ENCODE measurements around the gene CALHM4. TPM values are rescaled to one million over a fixed set of nuclear protein-coding genes. Genes with fewer than 3 reads are reported as not detected.

The CALHM4 gene, protein sequence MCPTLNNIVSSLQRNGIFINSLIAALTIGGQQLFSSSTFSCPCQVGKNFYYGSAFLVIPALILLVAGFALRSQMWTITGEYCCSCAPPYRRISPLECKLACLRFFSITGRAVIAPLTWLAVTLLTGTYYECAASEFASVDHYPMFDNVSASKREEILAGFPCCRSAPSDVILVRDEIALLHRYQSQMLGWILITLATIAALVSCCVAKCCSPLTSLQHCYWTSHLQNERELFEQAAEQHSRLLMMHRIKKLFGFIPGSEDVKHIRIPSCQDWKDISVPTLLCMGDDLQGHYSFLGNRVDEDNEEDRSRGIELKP
- total RNA-seq (not detected), polyA plus RNA-seq (0.14 TPM)
- long read RNA-seq, donor 1 = 0 reads
- long read RNA-seq, donor 2 = 0 reads
- long read RNA-seq, donor 3 = 0 reads
- long read RNA-seq, donor 4 = 0 reads
- long read RNA-seq, donor 5 = 0 reads
- long read RNA-seq, donor 6 = 0 reads
- long read RNA-seq, donor 7 = 0 reads
- long read RNA-seq, donor 8 = 0 reads
- long read RNA-seq, donor 9 = 0 reads
- long read RNA-seq, donor 10 = 0 reads

DNA sequence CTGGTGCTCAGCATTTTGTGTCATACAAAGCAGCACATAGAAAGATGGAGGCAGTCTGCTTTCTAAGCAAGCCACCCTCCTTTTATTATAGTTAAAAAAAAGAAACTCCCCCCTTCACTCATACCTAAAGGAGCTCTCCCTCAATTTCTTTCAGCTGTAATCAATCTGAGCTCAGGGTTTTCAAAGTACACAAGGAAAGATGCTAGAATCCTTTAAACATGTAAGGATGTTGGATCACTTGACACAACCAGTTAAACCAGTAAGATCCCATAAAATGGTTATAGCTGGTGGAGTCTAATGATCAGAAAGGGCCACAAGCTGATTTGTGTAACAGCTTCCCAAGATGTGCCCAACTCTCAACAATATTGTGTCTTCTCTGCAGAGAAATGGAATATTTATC, at the start of gene CALHM4:
TSS of gene CALHM4 (plus strand) at position 301 of the 400 bp plus-strand sequence. CDS start at position 344, 43 bp downstream.
- Histone ChIP-seq H3K4me3 (ENCODE audit: low read length in 2 of 2) (no peak within 1 kb of the TSS), H3K27me3 (ENCODE audit: control insufficient read depth in 2 of 2, insufficient read depth in 1 of 2, low read length in 1 of 2) (no peaks in the 10 kb centered on the region), H3K4me1 (ENCODE audit: control insufficient read depth in 2 of 2, insufficient read depth in 2 of 2, low read length in 2 of 2) (no peaks in the 10 kb centered on the region), H3K27ac (ENCODE audit: low read depth in 1 of 2, low read length in 1 of 2) (no peak within 1 kb of the TSS), H3K36me3 (ENCODE audit: control insufficient read depth in 2 of 2, insufficient read depth in 2 of 2, low read length in 1 of 2) (no peaks in the 10 kb centered on the region), H3K9me3 (ENCODE audit: control insufficient read depth in 2 of 2, insufficient read depth in 1 of 2, low read length in 1 of 2) (no peaks in the 10 kb centered on the region)
- no peak for DNase-seq (ENCODE audit: low read depth in 6 of 9, low spot score in 9 of 9)

DNA sequence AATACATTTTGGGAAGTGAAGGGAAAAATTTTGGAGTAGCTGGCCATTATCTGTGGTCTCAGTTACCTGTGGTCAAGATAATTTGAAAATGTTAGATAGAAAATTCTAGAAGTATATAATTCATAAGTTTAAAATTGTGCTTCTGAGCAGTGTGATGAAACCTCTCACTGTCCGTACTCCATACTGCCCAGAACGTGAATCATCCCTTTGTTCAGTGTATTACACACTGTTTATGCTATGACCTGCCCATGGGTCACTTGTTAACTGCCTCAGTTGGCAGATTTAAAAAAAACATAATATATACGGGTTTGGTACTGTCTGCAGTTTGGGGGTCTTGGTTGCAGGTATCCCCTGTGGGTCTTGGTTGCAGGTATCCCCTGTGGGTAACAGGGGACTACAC, 46.2 kb upstream of the CALHM4 start:
- H3K4me1 ChIP-seq (ENCODE audit: control insufficient read depth in 2 of 2, insufficient read depth in 2 of 2, low read length in 2 of 2) = no peaks in the 10 kb centered on the region
- WGBS = 97% methylated on average over 3 of the region's 3 CpGs
- no peak overlapping the region for H3K4me3 ChIP-seq (ENCODE audit: low read length in 2 of 2)
- no peak for DNase-seq (ENCODE audit: low read depth in 6 of 9, low spot score in 9 of 9)
- H3K36me3 ChIP-seq (ENCODE audit: control insufficient read depth in 2 of 2, insufficient read depth in 2 of 2, low read length in 1 of 2) = no peaks in the 10 kb centered on the region
- H3K27me3 ChIP-seq (ENCODE audit: control insufficient read depth in 2 of 2, insufficient read depth in 1 of 2, low read length in 1 of 2) = no peaks in the 10 kb centered on the region
- no peaks in the 10 kb centered on the region for H3K9me3 ChIP-seq (ENCODE audit: control insufficient read depth in 2 of 2, insufficient read depth in 1 of 2, low read length in 1 of 2)
- H3K27ac ChIP-seq (ENCODE audit: low read depth in 1 of 2, low read length in 1 of 2) = no peak overlapping the region

DNA sequence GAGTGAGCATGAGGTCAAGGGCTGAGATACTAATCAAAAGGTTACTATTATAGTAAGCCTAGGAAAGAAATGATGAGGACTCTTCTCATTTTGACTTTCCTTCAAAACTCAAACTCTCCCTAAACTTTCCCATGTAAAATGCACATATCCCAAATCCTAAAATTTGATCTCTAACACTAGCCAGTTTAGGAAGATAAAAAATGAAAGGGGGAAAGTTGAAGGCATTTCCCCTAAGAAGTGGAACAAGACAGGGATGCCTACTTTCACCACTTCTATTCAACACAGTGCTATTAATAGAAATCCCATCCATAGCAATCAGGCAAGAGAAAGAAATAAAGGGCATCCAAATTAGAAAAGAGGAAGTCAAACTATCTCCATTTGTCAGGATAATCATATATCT, 45.0 kb upstream of the CALHM4 start:
- Histone ChIP-seq H3K4me1 (ENCODE audit: control insufficient read depth in 2 of 2, insufficient read depth in 2 of 2, low read length in 2 of 2) (no peaks in the 10 kb centered on the region), H3K9me3 (ENCODE audit: control insufficient read depth in 2 of 2, insufficient read depth in 1 of 2, low read length in 1 of 2) (no peaks in the 10 kb centered on the region), H3K27me3 (ENCODE audit: control insufficient read depth in 2 of 2, insufficient read depth in 1 of 2, low read length in 1 of 2) (no peaks in the 10 kb centered on the region), H3K27ac (ENCODE audit: low read depth in 1 of 2, low read length in 1 of 2) (no peak overlapping the region), H3K4me3 (ENCODE audit: low read length in 2 of 2) (no peak overlapping the region), H3K36me3 (ENCODE audit: control insufficient read depth in 2 of 2, insufficient read depth in 2 of 2, low read length in 1 of 2) (no peaks in the 10 kb centered on the region)
- no peak for DNase-seq (ENCODE audit: low read depth in 6 of 9, low spot score in 9 of 9)

DNA sequence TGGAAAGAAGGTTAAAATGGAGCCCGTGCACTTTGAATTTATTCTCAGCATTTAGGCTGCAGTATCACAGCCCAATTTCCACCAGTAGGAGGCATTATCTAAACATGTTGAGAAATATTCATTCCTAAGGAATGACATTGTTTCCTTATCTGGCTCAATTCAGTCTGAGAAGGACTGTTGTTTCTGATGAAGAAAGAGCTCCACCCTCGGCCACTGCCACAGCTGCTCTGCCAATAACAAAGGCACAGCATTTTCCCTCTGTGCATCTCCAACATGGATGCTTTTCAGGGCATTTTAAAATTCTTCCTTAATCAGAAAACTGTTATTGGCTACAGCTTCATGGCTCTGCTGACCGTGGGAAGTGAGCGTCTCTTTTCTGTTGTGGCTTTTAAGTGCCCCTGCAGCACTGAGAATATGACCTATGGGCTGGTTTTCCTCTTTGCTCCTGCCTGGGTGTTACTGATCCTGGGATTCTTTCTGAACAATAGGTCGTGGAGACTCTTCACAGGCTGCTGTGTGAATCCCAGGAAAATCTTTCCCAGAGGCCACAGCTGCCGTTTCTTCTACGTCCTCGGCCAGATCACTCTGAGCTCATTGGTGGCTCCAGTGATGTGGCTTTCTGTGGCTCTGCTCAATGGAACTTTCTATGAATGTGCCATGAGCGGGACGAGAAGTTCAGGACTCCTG, 42.0 kb upstream of the CALHM4 start, which contains the start of gene CALHM5:
TSS of gene CALHM5 (plus strand) at position 216 of the 687 bp plus-strand sequence. CDS start at position 274, 58 bp downstream.
- H3K27ac ChIP-seq (ENCODE audit: low read depth in 1 of 2, low read length in 1 of 2) = peak within 1 kb of the TSS; percentile 8 to 34
- no peak for DNase-seq (ENCODE audit: low read depth in 6 of 9, low spot score in 9 of 9)
- no peaks in the 10 kb centered on the region for H3K27me3 ChIP-seq (ENCODE audit: control insufficient read depth in 2 of 2, insufficient read depth in 1 of 2, low read length in 1 of 2)
- WGBS = 93% methylated on average over 10 of the region's 10 CpGs
- no peak within 1 kb of the TSS for H3K4me3 ChIP-seq (ENCODE audit: low read length in 2 of 2)
- H3K36me3 ChIP-seq (ENCODE audit: control insufficient read depth in 2 of 2, insufficient read depth in 2 of 2, low read length in 1 of 2) = no peaks in the 10 kb centered on the region
- H3K4me1 ChIP-seq (ENCODE audit: control insufficient read depth in 2 of 2, insufficient read depth in 2 of 2, low read length in 2 of 2) = no peaks in the 10 kb centered on the region
- H3K9me3 ChIP-seq (ENCODE audit: control insufficient read depth in 2 of 2, insufficient read depth in 1 of 2, low read length in 1 of 2) = no peaks in the 10 kb centered on the region

DNA sequence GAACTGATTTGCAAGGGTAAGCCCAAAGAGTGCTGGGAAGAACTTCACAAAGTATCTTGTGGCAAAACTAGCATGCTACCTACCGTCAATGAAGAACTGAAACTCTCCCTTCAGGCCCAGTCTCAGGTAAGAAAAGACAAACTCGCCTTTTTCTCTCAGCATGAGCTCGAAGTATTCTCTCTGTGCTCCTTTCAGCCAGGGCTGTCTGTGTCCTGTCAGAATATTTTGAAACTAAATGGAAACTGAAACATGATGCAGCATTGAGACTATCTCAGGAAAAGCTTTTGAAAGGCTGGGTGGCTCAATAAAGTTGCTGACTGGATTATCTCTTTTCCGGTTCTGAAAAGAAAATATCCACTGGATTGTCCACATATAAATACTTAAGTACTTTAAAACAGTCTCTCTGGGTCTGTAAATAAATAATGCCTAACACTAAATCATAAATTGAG, 41.4 kb upstream of the CALHM4 start:
- Histone ChIP-seq H3K9me3 (ENCODE audit: control insufficient read depth in 2 of 2, insufficient read depth in 1 of 2, low read length in 1 of 2) (no peaks in the 10 kb centered on the region), H3K36me3 (ENCODE audit: control insufficient read depth in 2 of 2, insufficient read depth in 2 of 2, low read length in 1 of 2) (no peaks in the 10 kb centered on the region), H3K4me1 (ENCODE audit: control insufficient read depth in 2 of 2, insufficient read depth in 2 of 2, low read length in 2 of 2) (no peaks in the 10 kb centered on the region), H3K4me3 (ENCODE audit: low read length in 2 of 2) (no peak overlapping the region), H3K27me3 (ENCODE audit: control insufficient read depth in 2 of 2, insufficient read depth in 1 of 2, low read length in 1 of 2) (no peaks in the 10 kb centered on the region), H3K27ac (ENCODE audit: low read depth in 1 of 2, low read length in 1 of 2) (peak overlapping the region; percentile 8 to 34)
- DNase-seq (ENCODE audit: low read depth in 6 of 9, low spot score in 9 of 9) = no peak
- 88% methylated on average over 4 of the region's 4 CpGs for WGBS

DNA sequence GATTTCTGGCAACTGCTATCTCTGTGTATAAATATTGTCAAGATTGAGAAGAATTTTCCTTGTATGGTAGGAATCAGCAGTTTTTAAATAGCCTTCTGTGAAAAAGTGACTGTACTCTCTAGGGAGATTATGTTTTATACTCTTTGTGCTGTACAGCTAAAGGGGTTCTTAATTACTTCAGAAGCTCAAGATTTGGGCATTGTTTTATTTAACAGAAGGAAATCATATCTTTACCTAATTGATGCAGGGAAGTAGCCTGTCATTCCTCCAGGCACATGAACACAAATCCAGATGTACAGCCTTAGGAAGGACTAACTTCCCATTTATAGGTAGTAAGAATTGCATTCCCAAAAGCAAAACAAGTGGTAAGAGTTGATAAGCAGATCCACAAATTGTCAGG, 40.8 kb upstream of the CALHM4 start:
- Histone ChIP-seq H3K9me3 (ENCODE audit: control insufficient read depth in 2 of 2, insufficient read depth in 1 of 2, low read length in 1 of 2) (no peaks in the 10 kb centered on the region), H3K27me3 (ENCODE audit: control insufficient read depth in 2 of 2, insufficient read depth in 1 of 2, low read length in 1 of 2) (no peaks in the 10 kb centered on the region), H3K4me3 (ENCODE audit: low read length in 2 of 2) (no peak overlapping the region), H3K4me1 (ENCODE audit: control insufficient read depth in 2 of 2, insufficient read depth in 2 of 2, low read length in 2 of 2) (no peaks in the 10 kb centered on the region), H3K27ac (ENCODE audit: low read depth in 1 of 2, low read length in 1 of 2) (no peak overlapping the region), H3K36me3 (ENCODE audit: control insufficient read depth in 2 of 2, insufficient read depth in 2 of 2, low read length in 1 of 2) (no peaks in the 10 kb centered on the region)
- no peak for DNase-seq (ENCODE audit: low read depth in 6 of 9, low spot score in 9 of 9)

DNA sequence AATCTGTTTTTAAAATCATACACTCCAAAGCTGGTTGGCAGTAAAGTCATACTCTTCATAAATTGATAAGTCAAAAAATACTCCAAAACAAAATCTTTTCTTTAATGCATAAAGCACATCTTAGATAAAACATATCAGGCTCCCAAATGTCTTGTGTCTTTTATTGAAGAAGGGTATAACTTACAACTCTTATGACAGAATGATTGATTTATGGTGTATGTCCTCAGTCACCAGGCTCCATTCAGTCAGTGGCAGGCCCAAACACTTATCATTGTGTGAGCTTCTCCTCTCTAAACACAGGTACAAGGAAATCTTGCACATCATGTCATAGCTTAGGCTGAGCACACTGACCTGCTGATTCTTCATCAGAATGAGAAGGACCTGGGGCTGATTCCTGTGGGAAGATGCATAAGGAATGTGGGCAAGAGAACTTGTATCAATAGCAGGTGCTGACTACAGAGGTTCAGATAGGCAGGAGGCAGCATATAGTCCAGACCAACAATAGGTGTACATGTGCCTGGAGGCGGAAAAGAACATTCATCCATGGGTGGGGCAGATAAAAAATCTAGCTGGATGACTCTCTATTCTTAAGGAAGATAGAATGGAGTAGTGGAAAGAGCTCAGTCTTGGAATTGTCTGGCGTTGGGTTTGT, 40.2 kb upstream of the CALHM4 start:
- Histone ChIP-seq H3K9me3 (ENCODE audit: control insufficient read depth in 2 of 2, insufficient read depth in 1 of 2, low read length in 1 of 2) (no peaks in the 10 kb centered on the region), H3K4me3 (ENCODE audit: low read length in 2 of 2) (no peak overlapping the region), H3K36me3 (ENCODE audit: control insufficient read depth in 2 of 2, insufficient read depth in 2 of 2, low read length in 1 of 2) (no peaks in the 10 kb centered on the region), H3K27ac (ENCODE audit: low read depth in 1 of 2, low read length in 1 of 2) (no peak overlapping the region), H3K4me1 (ENCODE audit: control insufficient read depth in 2 of 2, insufficient read depth in 2 of 2, low read length in 2 of 2) (no peaks in the 10 kb centered on the region), H3K27me3 (ENCODE audit: control insufficient read depth in 2 of 2, insufficient read depth in 1 of 2, low read length in 1 of 2) (no peaks in the 10 kb centered on the region)
- DNase-seq (ENCODE audit: low read depth in 6 of 9, low spot score in 9 of 9) = no peak
- WGBS = 95% methylated on average over 2 of the region's 2 CpGs

DNA sequence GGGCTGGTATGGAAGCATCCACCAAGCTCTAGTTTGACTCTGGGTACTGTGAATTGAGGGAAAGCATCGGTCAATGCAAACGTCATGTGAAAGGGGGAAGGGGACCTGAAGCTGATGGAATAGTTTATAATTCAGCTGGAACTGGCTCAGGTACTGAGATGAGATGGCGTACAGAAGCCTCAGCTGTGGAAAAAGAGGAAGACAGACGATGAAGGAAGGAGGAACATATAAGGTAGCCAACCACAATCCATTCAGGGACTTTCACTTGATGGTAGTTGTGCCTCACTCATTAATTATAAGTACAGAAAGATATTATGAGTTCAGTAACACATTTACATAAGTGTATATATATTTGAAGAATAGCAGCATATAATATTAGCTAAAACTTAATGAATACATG, 39.4 kb upstream of the CALHM4 start:
- Histone ChIP-seq H3K4me1 (ENCODE audit: control insufficient read depth in 2 of 2, insufficient read depth in 2 of 2, low read length in 2 of 2) (no peaks in the 10 kb centered on the region), H3K4me3 (ENCODE audit: low read length in 2 of 2) (no peak overlapping the region), H3K27me3 (ENCODE audit: control insufficient read depth in 2 of 2, insufficient read depth in 1 of 2, low read length in 1 of 2) (no peaks in the 10 kb centered on the region), H3K36me3 (ENCODE audit: control insufficient read depth in 2 of 2, insufficient read depth in 2 of 2, low read length in 1 of 2) (no peaks in the 10 kb centered on the region), H3K27ac (ENCODE audit: low read depth in 1 of 2, low read length in 1 of 2) (no peak overlapping the region), H3K9me3 (ENCODE audit: control insufficient read depth in 2 of 2, insufficient read depth in 1 of 2, low read length in 1 of 2) (no peaks in the 10 kb centered on the region)
- DNase-seq (ENCODE audit: low read depth in 6 of 9, low spot score in 9 of 9) = no peak
- 71% methylated on average over 4 of the region's 4 CpGs for WGBS

DNA sequence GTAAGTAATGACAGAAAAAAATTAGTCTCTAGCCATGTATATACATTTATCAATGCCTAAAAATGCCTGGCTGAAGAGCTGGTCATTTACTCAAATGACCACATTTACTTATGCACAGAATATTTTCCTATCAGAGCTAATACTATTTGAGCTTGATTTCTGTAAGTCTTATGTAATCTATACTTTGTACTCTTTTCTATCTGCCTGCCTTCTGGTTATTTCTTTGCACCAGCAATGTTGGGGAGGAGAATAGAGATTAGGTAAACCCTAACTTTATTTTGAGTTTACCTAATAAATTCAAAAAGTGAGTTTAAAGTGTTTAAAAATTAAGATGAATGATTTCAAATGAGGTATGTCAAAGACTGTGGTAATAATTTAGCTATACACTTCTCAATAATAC, 38.4 kb upstream of the CALHM4 start:
- DNase-seq (ENCODE audit: low read depth in 6 of 9, low spot score in 9 of 9) = no peak
- no peaks in the 10 kb centered on the region for H3K4me1 ChIP-seq (ENCODE audit: control insufficient read depth in 2 of 2, insufficient read depth in 2 of 2, low read length in 2 of 2)
- no peaks in the 10 kb centered on the region for H3K9me3 ChIP-seq (ENCODE audit: control insufficient read depth in 2 of 2, insufficient read depth in 1 of 2, low read length in 1 of 2)
- no peaks in the 10 kb centered on the region for H3K36me3 ChIP-seq (ENCODE audit: control insufficient read depth in 2 of 2, insufficient read depth in 2 of 2, low read length in 1 of 2)
- H3K27me3 ChIP-seq (ENCODE audit: control insufficient read depth in 2 of 2, insufficient read depth in 1 of 2, low read length in 1 of 2) = no peaks in the 10 kb centered on the region
- no peak overlapping the region for H3K27ac ChIP-seq (ENCODE audit: low read depth in 1 of 2, low read length in 1 of 2)
- H3K4me3 ChIP-seq (ENCODE audit: low read length in 2 of 2) = no peak overlapping the region
